Measurements from ENCODE around the gene IRAK1.
A peak's percentile ranks its signal among the peaks of the same experiment; 100 is the strongest.

IRAK1 gene

GRCh38 chrX:154032160-154032559 is 12.5 kb upstream of the IRAK1 start:
- Mint-ChIP-seq H3K27me3 (ENCODE audit: low read depth, poor library complexity) (no peaks in the 10 kb centered on the region), H3K4me1 (peaks cover 34% of the 10 kb centered on the region), H3K36me3 (ENCODE audit: low read depth) (peaks cover 27% of the 10 kb centered on the region), H3K9me3 (peaks cover 64% of the 10 kb centered on the region), H3K4me3 (no peak overlapping the region), H3K27ac (no peak overlapping the region)
- TF ChIP-seq, protein P1, sequence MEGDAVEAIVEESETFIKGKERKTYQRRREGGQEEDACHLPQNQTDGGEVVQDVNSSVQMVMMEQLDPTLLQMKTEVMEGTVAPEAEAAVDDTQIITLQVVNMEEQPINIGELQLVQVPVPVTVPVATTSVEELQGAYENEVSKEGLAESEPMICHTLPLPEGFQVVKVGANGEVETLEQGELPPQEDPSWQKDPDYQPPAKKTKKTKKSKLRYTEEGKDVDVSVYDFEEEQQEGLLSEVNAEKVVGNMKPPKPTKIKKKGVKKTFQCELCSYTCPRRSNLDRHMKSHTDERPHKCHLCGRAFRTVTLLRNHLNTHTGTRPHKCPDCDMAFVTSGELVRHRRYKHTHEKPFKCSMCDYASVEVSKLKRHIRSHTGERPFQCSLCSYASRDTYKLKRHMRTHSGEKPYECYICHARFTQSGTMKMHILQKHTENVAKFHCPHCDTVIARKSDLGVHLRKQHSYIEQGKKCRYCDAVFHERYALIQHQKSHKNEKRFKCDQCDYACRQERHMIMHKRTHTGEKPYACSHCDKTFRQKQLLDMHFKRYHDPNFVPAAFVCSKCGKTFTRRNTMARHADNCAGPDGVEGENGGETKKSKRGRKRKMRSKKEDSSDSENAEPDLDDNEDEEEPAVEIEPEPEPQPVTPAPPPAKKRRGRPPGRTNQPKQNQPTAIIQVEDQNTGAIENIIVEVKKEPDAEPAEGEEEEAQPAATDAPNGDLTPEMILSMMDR (IDR thresholded peaks at IDR 0.05), result no peak
- DNase-seq, result no peak

DNA sequence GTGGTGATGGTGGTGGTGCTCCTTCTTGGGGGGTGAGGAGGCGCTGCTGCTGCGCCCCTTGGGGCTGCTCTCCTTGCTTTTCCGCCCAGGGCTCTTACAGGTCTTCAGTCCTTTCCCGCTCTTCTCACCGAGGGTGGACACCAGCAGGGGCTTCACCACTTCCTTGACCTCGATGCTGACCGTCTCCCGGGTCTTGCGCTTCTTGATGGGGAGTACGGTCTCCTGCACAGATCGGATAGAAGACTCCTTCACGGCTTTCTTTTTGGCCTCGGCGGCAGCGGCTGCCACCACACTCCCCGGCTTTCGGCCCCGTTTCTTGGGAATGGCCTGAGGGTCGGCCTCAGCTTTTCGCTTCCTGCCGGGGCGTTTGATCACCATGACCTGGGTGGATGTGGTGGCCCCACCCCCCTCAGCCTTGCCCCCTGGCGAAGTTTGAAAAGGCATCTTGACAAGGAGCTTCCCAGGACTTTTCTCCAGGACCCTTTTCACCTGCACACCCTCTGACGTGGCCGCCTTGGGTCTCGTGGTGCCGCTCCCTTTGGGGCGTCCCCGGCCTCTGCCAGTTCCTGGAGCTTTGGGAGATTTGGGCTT is 11.1 kb upstream of the IRAK1 start:
- H3K27me3 Mint-ChIP-seq (ENCODE audit: low read depth, poor library complexity), result no peaks in the 10 kb centered on the region
- H3K36me3 Mint-ChIP-seq (ENCODE audit: low read depth), result peaks cover 27% of the 10 kb centered on the region
- H3K4me3 Mint-ChIP-seq, result no peak overlapping the region
- H3K4me1 Mint-ChIP-seq, result peaks cover 36% of the 10 kb centered on the region
- TF ChIP-seq, protein P1 (IDR thresholded peaks at IDR 0.05), result no peak
- no peak for DNase-seq
- H3K9me3 Mint-ChIP-seq, result peaks cover 64% of the 10 kb centered on the region
- H3K27ac Mint-ChIP-seq, result no peak overlapping the region

GRCh38 chrX:154030266-154030665 is 10.6 kb upstream of the IRAK1 start:
- no peaks in the 10 kb centered on the region for H3K27me3 Mint-ChIP-seq (ENCODE audit: low read depth, poor library complexity)
- DNase-seq, result no peak
- peaks cover 41% of the 10 kb centered on the region for H3K4me1 Mint-ChIP-seq
- H3K9me3 Mint-ChIP-seq, result peaks cover 69% of the 10 kb centered on the region
- H3K27ac Mint-ChIP-seq, result no peak overlapping the region
- H3K36me3 Mint-ChIP-seq (ENCODE audit: low read depth), result peaks cover 27% of the 10 kb centered on the region
- no peak overlapping the region for H3K4me3 Mint-ChIP-seq
- TF ChIP-seq, protein P1 (IDR thresholded peaks at IDR 0.05), result no peak

DNA sequence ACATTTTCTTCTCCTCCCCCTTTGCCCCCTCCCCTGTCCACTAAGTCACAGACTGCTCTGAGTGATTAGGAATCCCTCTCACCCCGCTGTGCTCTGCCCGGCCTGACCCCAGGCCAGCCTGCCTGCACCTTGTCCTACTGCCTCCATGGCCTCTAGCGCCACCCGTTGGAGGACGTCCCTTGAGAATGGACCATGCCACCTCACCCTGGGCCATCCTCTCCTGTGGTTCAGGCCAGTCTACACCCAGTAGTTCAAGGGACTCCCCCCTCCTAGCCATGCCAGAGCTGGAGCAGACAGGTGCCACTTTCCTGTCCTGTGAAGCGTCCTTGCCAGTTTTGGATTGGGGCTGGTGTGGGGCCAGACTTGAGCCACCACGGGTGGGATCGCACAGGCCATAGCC is 9.7 kb upstream of the IRAK1 start:
- Mint-ChIP-seq H3K27me3 (ENCODE audit: low read depth, poor library complexity) (no peaks in the 10 kb centered on the region), H3K27ac (no peak overlapping the region), H3K4me1 (peaks cover 44% of the 10 kb centered on the region), H3K36me3 (ENCODE audit: low read depth) (peaks cover 21% of the 10 kb centered on the region), H3K4me3 (no peak overlapping the region), H3K9me3 (peaks cover 65% of the 10 kb centered on the region)
- DNase-seq, result no peak
- TF ChIP-seq, protein P1 (IDR thresholded peaks at IDR 0.05), result no peak

- no peak overlapping the region for H3K4me3 Mint-ChIP-seq
- peaks cover 63% of the 10 kb centered on the region for H3K9me3 Mint-ChIP-seq
- H3K4me1 Mint-ChIP-seq, result peaks cover 47% of the 10 kb centered on the region
- DNase-seq, result no peak
- peak overlapping the region; percentile 39 for H3K27ac Mint-ChIP-seq
- no peaks in the 10 kb centered on the region for H3K27me3 Mint-ChIP-seq (ENCODE audit: low read depth, poor library complexity)
- TF ChIP-seq, protein P1 (IDR thresholded peaks at IDR 0.05), result no peak
- peaks cover 21% of the 10 kb centered on the region for H3K36me3 Mint-ChIP-seq (ENCODE audit: low read depth)
Observed at GRCh38 chrX:154028502-154029184, 8.9 kb upstream of the IRAK1 start.

GRCh38 chrX:154027986-154028385 is 8.3 kb upstream of the IRAK1 start:
- Mint-ChIP-seq H3K36me3 (ENCODE audit: low read depth) (peaks cover 21% of the 10 kb centered on the region), H3K9me3 (peaks cover 62% of the 10 kb centered on the region), H3K4me1 (peaks cover 47% of the 10 kb centered on the region), H3K27ac (no peak overlapping the region), H3K4me3 (no peak overlapping the region), H3K27me3 (ENCODE audit: low read depth, poor library complexity) (no peaks in the 10 kb centered on the region)
- TF ChIP-seq, protein P1 (IDR thresholded peaks at IDR 0.05), result no peak
- DNase-seq, result no peak

All from nephron progenitor cell (in vitro differentiated cells).